ENCODE results near the gene ZBTB38. TPM values are rescaled to one million over a fixed set of nuclear protein-coding genes. Genes with fewer than 3 reads are reported as not detected.

The ZBTB38 gene
- total RNA-seq, 4 donors from 2014 or later = 183 to 225 (median 203) TPM

- Histone ChIP-seq H3K4me3 (no peak overlapping the region), H3K27me3 (no peaks in the 10 kb centered on the region), H3K9me3 (no peaks in the 10 kb centered on the region), H3K36me3 (no peaks in the 10 kb centered on the region), H3K27ac (no peak overlapping the region), H3K4me1 (no peaks in the 10 kb centered on the region)
- TF ChIP-seq EP300 (IDR thresholded peaks at IDR 0.05) (no peak), POLR2AphosphoS5 (IDR thresholded peaks at IDR 0.05) (no peak)
- WGBS, 2 donors (ENCODE audit: low coverage in 1 of 2) = 100% methylated on average over 1 of the region's 2 CpGs; no CpG with 5 or more reads in 1 of the 2 donors
- no peak for ATAC-seq
These were observed 22.8 kb upstream of the ZBTB38 start for GRCh38 chr3:141345528-141345927.

- no peak overlapping the region for H3K27ac ChIP-seq
- ATAC-seq = no peak
- TF ChIP-seq POLR2AphosphoS5 (IDR thresholded peaks at IDR 0.05) (no peak), EP300 (IDR thresholded peaks at IDR 0.05) (no peak), POLR2A (IDR thresholded peaks at IDR 0.05) (no peak), CTCF (IDR thresholded peaks at IDR 0.05) (no peak)
- no peak overlapping the region for H3K4me3 ChIP-seq
- WGBS, 2 donors (ENCODE audit: low coverage in 1 of 2) = 80% methylated on average over 4 of the region's 4 CpGs; no CpG with 5 or more reads in 1 of the 2 donors
- H3K4me1 ChIP-seq = no peaks in the 10 kb centered on the region
- no peaks in the 10 kb centered on the region for H3K9me3 ChIP-seq
- no peaks in the 10 kb centered on the region for H3K27me3 ChIP-seq
- no peaks in the 10 kb centered on the region for H3K36me3 ChIP-seq
These were observed 22.3 kb upstream of the ZBTB38 start for GRCh38 chr3:141346007-141346406.

- 56 to 69% methylated on average over 3 to 5 of the region's 5 CpGs for WGBS, 2 donors (ENCODE audit: low coverage in 1 of 2)
- TF ChIP-seq CTCF (IDR thresholded peaks at IDR 0.05) (no peak), POLR2AphosphoS5 (IDR thresholded peaks at IDR 0.05) (no peak), EP300 (IDR thresholded peaks at IDR 0.05) (no peak), POLR2A (IDR thresholded peaks at IDR 0.05) (no peak)
- Histone ChIP-seq H3K27ac (no peak overlapping the region), H3K4me1 (no peaks in the 10 kb centered on the region), H3K9me3 (no peaks in the 10 kb centered on the region), H3K4me3 (no peak overlapping the region), H3K27me3 (no peaks in the 10 kb centered on the region), H3K36me3 (no peaks in the 10 kb centered on the region)
- no peak for ATAC-seq
These were observed 21.9 kb upstream of the ZBTB38 start for GRCh38 chr3:141346418-141346817.

GRCh38 chr3:141346839-141347238 is 21.5 kb upstream of the ZBTB38 start:
- no peaks in the 10 kb centered on the region for H3K27me3 ChIP-seq
- 79 to 82% methylated on average over 3 to 4 of the region's 5 CpGs for WGBS, 2 donors (ENCODE audit: low coverage in 1 of 2)
- H3K4me1 ChIP-seq = no peaks in the 10 kb centered on the region
- no peaks in the 10 kb centered on the region for H3K36me3 ChIP-seq
- TF ChIP-seq CTCF (IDR thresholded peaks at IDR 0.05) (no peak), POLR2AphosphoS5 (IDR thresholded peaks at IDR 0.05) (no peak), EP300 (IDR thresholded peaks at IDR 0.05) (no peak), POLR2A (IDR thresholded peaks at IDR 0.05) (no peak)
- no peak for ATAC-seq
- no peaks in the 10 kb centered on the region for H3K9me3 ChIP-seq
- no peak overlapping the region for H3K27ac ChIP-seq
- H3K4me3 ChIP-seq = no peak overlapping the region

- Histone ChIP-seq H3K4me1 (no peaks in the 10 kb centered on the region), H3K9me3 (no peaks in the 10 kb centered on the region), H3K36me3 (no peaks in the 10 kb centered on the region), H3K27me3 (no peaks in the 10 kb centered on the region), H3K27ac (no peak overlapping the region), H3K4me3 (no peak overlapping the region)
- 63 to 67% methylated on average over 1 of the region's 1 CpG for WGBS, 2 donors (ENCODE audit: low coverage in 1 of 2)
- no peak for ATAC-seq
- TF ChIP-seq POLR2AphosphoS5 (IDR thresholded peaks at IDR 0.05) = no peak
- no peak for TF ChIP-seq CTCF (IDR thresholded peaks at IDR 0.05)
- TF ChIP-seq EP300 (IDR thresholded peaks at IDR 0.05) = no peak
- no peak for TF ChIP-seq POLR2A (IDR thresholded peaks at IDR 0.05)
These were observed 19.5 kb upstream of the ZBTB38 start for GRCh38 chr3:141348837-141349236.
